SK-N-MC (cell line): ENCODE results near the gene KCNE4.

Experiments
- DNase-seq: peaks from one replicate; pipeline ENCODE4 v3.0.0-alpha.2; 2011; ENCODE audit warnings: low read depth, low spot score
- H3K27ac ChIP-seq: fragments of 200-600 bp; sonication (generic); 2 replicates; pipeline ENCODE4 v1.5.1; 2016; ENCODE audit warnings: mixed run types
- H3K36me3 ChIP-seq: fragments of 200-600 bp; sonication (generic); 2 replicates; pipeline ENCODE4 v1.6.1; 2017; ENCODE audit warnings: antibody characterized with exemption, low read length, mixed read lengths; ENCODE audit not compliant: insufficient read depth
- H3K4me3 ChIP-seq: fragments of 200-600 bp; sonication (generic); 2 replicates; pipeline ENCODE4 v1.5.1; 2016
- H3K9ac ChIP-seq: fragments of 200-600 bp; sonication (generic); 2 replicates; pipeline ENCODE4 v1.8.0; 2017; ENCODE audit warnings: mixed run types, mixed read lengths; ENCODE audit not compliant: insufficient read length
- H3K9me3 ChIP-seq: fragments of 200-600 bp; sonication (generic); 2 replicates; pipeline ENCODE4 v1.6.1; 2017; ENCODE audit warnings: low read depth, mild to moderate bottlenecking, antibody characterized with exemption, low read length, moderate library complexity, mixed read lengths
- EZH2 ChIP-seq: fragments of 200-600 bp; sonication (generic); IDR thresholded peaks from one replicate; pipeline ENCODE4 v1.6.1; 2017; ENCODE audit warnings: antibody characterized with exemption
- FOXP2 ChIP-seq: optimal IDR thresholded peaks from 2 replicates; pipeline ENCODE3; 2011; ENCODE audit warnings: mild to moderate bottlenecking, moderate library complexity; ENCODE audit not compliant: insufficient read depth; ENCODE audit errors: extremely low read length, control extremely low read depth
- POLR2AphosphoS5 ChIP-seq: IDR thresholded peaks from 2 replicates; pipeline ENCODE4 v1.6.1; 2012; ENCODE audit warnings: mild to moderate bottlenecking, low read depth, low read length, borderline replicate concordance

Gene KCNE4

DNA sequence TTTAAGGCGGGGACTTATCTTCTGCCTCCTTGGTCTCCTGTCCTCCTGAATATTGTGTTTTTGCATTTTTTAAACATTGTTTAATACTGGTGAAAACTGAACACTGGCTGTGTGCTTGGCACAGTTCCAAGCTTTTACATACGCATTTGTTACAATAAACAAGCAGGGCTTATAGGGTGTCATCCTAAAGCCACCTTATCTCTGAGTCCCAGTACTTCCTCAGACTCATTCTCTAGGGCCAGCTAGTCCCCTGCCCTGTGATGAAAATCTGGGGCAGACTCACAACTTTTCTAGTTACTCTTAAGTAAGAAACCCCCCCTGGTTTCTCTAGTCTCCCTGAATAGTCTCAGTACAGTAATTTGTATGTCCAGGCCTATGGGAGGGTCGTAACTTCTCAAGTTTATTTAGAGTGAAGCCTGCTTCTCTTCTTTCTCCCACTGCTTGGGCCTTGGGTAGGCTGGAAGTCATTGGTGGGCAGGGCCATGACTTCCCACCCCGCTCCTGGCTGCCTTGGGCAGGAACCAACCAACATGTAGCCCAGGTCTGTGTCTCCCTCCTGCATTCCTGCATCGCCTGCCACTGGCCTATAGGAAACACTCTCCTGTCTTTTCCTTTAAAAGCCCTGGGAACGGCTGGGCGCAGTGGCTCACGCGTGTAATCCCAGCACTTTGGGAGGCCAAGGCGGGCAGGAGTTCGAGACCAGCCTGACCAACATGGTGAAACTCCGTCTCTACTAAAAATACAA, 7.7 kb upstream of the KCNE4 start:
- H3K4me3 ChIP-seq: no peak overlapping the region
- H3K9me3 ChIP-seq: peaks cover 7% of the 10 kb centered on the region; the same call in 1 of the 2 replicates
- H3K36me3 ChIP-seq: no peaks in the 10 kb centered on the region
- TF ChIP-seq POLR2AphosphoS5 (no peak), FOXP2 (no peak), EZH2 (no peak)
- DNase-seq: no peak
- H3K27ac ChIP-seq: peak overlapping the region; percentile 98
- peak overlapping the region; percentile 5 for H3K9ac ChIP-seq

DNA sequence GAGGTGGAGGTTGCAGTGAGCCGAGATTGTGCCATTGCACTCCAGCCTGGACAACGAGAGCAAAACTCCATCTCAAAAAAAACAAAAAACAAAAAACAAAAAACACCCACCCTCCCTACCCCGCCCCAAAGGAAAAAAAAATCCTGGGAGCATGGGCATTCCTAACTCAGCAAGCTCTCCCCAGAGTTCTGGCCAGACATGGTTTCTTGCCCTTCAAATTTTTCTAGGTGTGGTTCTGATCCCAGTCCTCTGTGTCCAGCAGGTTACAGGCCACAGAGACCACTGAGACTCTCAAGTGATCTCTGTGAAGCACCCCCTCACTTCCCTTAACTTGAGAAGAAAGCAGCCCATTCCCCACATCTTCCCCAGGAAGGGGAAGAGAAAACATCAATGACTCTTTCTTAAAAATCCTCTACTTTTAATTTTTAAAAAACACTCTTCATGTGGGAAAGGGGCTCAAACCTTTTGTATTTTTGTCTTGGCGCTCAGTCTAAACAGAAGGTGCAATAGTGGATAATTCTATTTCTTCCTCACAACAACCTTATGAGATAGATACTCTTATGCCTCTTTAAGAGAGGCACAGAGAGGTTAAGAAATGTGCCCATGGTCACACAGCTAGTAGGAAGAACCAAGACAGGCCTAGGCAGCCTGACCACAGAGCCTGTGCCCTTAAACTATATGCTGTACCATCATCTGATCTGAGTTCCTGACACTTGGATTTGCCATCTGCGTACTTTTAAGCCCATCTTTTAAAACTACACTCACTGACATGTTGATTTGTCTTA, 6.9 kb upstream of the KCNE4 start:
- no peak overlapping the region for H3K27ac ChIP-seq
- TF ChIP-seq FOXP2 (no peak), POLR2AphosphoS5 (no peak), EZH2 (no peak)
- no peak for DNase-seq

DNA sequence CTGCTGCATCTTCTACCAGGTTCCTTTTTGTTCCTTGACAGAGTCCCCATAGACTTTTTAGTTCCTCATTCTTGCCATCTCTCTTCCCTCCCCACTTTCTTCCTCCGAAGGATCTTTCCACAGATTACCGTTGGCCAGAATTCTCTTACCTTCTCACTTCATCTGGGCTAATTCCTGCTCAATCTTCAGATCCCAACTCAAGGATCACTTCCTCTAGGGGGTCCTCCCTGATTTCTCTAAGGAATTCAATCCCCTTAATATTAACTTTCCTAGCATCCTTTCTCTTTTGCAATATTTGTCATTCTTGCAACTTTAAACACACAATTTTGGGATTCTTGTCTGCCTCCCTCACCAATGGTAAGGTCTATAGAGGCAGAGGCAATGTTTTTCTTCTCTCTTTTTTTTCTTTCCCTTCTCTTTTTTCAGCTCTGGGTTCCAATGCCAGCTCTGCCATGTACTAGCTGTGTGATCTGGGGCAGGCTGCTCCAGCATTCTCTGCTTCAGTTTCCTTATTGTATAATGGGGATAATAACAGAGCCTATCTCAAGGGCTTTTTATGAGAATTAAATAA, 5.4 kb upstream of the KCNE4 start:
- TF ChIP-seq POLR2AphosphoS5 (no peak), EZH2 (no peak), FOXP2 (no peak)
- peak overlapping the region; percentile 27 for H3K9ac ChIP-seq

More for the DNA sequence above, 6.9 kb upstream of the KCNE4 start:
- Histone ChIP-seq H3K4me3 (no peak overlapping the region), H3K36me3 (no peaks in the 10 kb centered on the region), H3K9ac (no peak overlapping the region), H3K9me3 (peaks cover 4% of the 10 kb centered on the region; the same call in 1 of the 2 replicates)

DNA sequence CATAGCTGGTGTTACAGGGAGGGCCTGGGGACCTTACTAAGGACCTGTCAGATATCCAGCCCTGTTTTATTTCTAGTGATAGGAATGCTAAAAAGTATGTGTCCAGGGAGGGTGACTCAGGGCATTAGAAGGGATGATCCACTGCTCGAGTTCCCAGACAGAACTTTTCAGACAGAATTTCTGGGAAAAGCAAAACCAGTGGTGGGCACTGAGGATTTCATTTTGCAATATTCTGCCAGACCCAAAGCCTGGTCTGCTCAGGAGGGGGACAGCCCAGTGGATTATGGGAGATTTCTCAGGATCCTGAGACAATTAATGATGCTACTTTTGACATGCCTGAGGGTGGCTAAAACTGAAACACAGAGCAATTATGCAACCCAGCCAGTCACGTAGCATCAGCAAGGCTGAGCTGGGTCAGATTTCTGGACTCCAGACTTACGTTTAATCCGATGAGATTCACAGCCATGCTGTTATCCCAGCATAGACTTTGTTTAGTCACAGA, 4.7 kb upstream of the KCNE4 start:
- no peak for DNase-seq
- H3K27ac ChIP-seq: peak overlapping the region; percentile 7; the same call in 1 of the 2 replicates
- no peak overlapping the region for H3K4me3 ChIP-seq
- H3K9ac ChIP-seq: no peak overlapping the region
- H3K9me3 ChIP-seq: no peaks in the 10 kb centered on the region
- H3K36me3 ChIP-seq: no peaks in the 10 kb centered on the region
- TF ChIP-seq FOXP2 (no peak), POLR2AphosphoS5 (no peak), EZH2 (no peak)

More for the DNA sequence above, 5.4 kb upstream of the KCNE4 start:
- H3K27ac ChIP-seq: 0 out of 2 replicates have a peak overlapping the region, but pooled peaks have one; percentile 7
- no peak overlapping the region for H3K4me3 ChIP-seq
- H3K36me3 ChIP-seq: no peaks in the 10 kb centered on the region
- DNase-seq: no peak
- H3K9me3 ChIP-seq: no peaks in the 10 kb centered on the region

DNA sequence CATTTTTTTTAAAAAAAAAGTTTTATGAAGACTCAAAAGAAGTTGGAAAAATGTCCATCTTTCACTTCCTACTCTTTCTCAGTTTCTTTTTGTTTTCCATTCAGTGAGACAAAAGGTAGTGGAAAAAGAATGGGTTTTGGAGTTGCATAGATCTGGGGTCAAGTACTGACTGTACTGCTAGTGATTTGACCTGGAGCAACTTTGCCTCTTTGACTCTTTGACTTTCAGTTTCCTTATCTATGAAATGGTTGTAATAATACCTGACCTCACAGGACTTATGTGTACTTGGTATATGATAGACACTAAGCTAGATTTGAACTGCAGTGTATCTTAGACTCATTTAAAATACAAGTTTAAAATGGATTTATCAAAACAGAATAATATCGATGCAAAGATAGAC, 3.5 kb upstream of the KCNE4 start:
- TF ChIP-seq EZH2 (no peak), FOXP2 (no peak), POLR2AphosphoS5 (no peak)
- no peak for DNase-seq
- Histone ChIP-seq H3K4me3 (no peak overlapping the region), H3K36me3 (peaks cover 4% of the 10 kb centered on the region; the same call in 1 of the 2 replicates), H3K9me3 (no peaks in the 10 kb centered on the region), H3K9ac (no peak overlapping the region), H3K27ac (no peak overlapping the region)

DNA sequence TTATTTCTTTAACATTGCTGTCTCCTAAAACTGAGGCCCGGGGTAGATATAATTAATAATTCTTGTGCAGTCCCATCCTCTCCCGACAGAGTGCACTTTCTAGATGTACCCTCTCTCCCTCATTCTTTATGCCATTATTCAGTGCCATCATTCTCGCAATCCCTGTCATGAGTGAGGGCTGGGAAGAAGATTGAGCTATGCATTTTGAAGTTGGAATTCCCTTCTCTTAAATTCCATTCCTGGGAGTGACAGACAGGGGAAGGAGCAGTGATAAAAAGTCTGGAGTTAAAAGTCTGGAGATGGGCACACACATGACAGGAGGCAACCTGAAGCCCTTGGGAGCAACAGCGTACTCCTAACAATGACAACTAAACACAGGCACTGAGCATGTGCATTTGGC, 2.6 kb upstream of the KCNE4 start:
- Histone ChIP-seq H3K9me3 (no peaks in the 10 kb centered on the region), H3K27ac (no peak overlapping the region), H3K36me3 (peaks cover 9% of the 10 kb centered on the region; the same call in 1 of the 2 replicates), H3K4me3 (no peak overlapping the region), H3K9ac (no peak overlapping the region)
- TF ChIP-seq POLR2AphosphoS5 (no peak), FOXP2 (no peak), EZH2 (no peak)
- DNase-seq: no peak

DNA sequence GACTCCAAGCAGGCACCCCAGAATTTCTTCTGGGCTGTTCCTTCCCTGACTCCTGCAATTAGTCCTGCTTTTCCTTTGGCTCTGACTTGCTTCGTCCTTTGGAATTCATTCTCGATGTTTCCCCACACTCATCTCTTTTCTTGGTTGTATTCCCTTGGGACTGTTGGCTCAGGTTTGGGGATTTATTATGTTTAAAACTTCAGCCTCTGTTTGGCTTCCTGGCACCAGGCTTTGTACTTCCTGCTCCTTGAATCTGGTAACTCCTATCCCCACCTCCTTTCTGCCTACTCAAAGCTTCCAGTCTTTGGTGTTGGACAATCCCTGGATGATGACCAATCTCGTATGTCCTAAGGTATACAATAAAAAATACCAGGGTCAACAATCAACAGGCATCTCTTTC, 1.8 kb upstream of the KCNE4 start:
- no peak overlapping the region for H3K4me3 ChIP-seq
- no peak for DNase-seq
- no peak overlapping the region for H3K9ac ChIP-seq
- H3K9me3 ChIP-seq: no peaks in the 10 kb centered on the region
- TF ChIP-seq FOXP2 (no peak), POLR2AphosphoS5 (no peak), EZH2 (no peak)
- H3K27ac ChIP-seq: no peak overlapping the region
- peaks cover 9% of the 10 kb centered on the region; the same call in 1 of the 2 replicates for H3K36me3 ChIP-seq

DNA sequence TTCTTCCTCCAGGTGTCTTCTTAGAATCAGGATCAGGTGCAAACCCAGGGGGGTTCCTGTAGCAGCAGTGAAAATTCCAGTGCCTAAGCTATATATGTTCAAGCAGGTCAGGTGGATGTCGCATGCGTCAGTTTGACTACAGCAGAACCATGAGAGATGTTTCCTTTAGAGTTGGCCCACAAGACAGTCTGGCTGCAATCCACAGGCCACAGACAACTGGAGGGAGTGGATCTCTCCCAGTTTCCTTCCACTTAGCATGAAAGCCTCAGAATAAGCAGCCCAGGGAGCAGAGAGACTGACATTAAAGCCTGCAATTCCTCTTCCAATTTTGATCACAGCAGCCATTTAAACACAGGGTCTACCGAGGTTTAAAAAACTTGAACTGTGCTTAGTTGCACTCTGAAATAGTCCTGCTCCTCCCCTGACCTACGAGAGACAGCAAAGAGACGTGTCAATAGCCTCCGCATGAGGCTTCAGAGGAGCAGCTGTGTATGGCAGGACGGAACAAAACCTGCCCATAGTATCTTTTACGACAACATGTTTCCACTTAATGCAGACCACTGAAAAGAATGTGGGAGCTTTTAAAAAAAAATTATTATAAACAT, 988 bp upstream of the KCNE4 start:
- H3K4me3 ChIP-seq: peak overlapping the region; percentile 90
- TF ChIP-seq POLR2AphosphoS5 (no peak), EZH2 (no peak), FOXP2 (no peak)
- peaks cover 9% of the 10 kb centered on the region; the same call in 1 of the 2 replicates for H3K36me3 ChIP-seq
- peak overlapping the region; percentile 19 for H3K9ac ChIP-seq
- DNase-seq: no peak
- H3K27ac ChIP-seq: peak overlapping the region; percentile 28; the same call in 1 of the 2 replicates
- H3K9me3 ChIP-seq: no peaks in the 10 kb centered on the region
